Measurements from ENCODE around the gene ARAP1.

Gene ARAP1

GRCh38 chr11:72780296-72781062 lies 28.3 kb upstream of the ARAP1 start:
- no peak for DNase-seq

GRCh38 chr11:72779495-72780128 lies 27.4 kb upstream of the ARAP1 start:
- no peak for DNase-seq

- no peak for DNase-seq
These were observed 26.6 kb upstream of the ARAP1 start for GRCh38 chr11:72778535-72779494.

- peak in 5 of 56 donors; percentile 27 to 41 (median 39) for DNase-seq
These were observed 25.6 kb upstream of the ARAP1 start for GRCh38 chr11:72777755-72778278.

GRCh38 chr11:72776844-72777754 lies 24.9 kb upstream of the ARAP1 start:
- DNase-seq: peak in 46 of 56 donors; percentile 22 to 83 (median 68)

GRCh38 chr11:72776117-72776843 lies 24.1 kb upstream of the ARAP1 start:
- DNase-seq: no peak

- no peak for DNase-seq
These were observed 23.3 kb upstream of the ARAP1 start for GRCh38 chr11:72775288-72776110.

- no peak for DNase-seq
These were observed 22.3 kb upstream of the ARAP1 start for GRCh38 chr11:72774499-72774898.

- no peak for DNase-seq
These were observed 21.5 kb upstream of the ARAP1 start for GRCh38 chr11:72773696-72774095.

GRCh38 chr11:72773291-72773690 lies 21.1 kb upstream of the ARAP1 start:
- DNase-seq: peak in 35 of 56 donors; percentile 17 to 77 (median 51)

- no peak for DNase-seq
These were observed 19.9 kb upstream of the ARAP1 start for GRCh38 chr11:72772059-72772458.

- peak in 1 of 56 donors; percentile 26 for DNase-seq
These were observed 19.3 kb upstream of the ARAP1 start for GRCh38 chr11:72771507-72771906.

GRCh38 chr11:72770799-72771198 lies 18.6 kb upstream of the ARAP1 start:
- DNase-seq: no peak

- DNase-seq: no peak
These were observed 17.5 kb upstream of the ARAP1 start for GRCh38 chr11:72769680-72770079.

GRCh38 chr11:72768581-72768980 lies 16.4 kb upstream of the ARAP1 start:
- DNase-seq: no peak

GRCh38 chr11:72767203-72768062 lies 15.2 kb upstream of the ARAP1 start:
- no peak for DNase-seq

GRCh38 chr11:72766152-72766902 lies 14.1 kb upstream of the ARAP1 start:
- no peak for DNase-seq
